ENCODE results near the gene BEAN1. TPM values are rescaled to one million over a fixed set of nuclear protein-coding genes. Genes with fewer than 3 reads are reported as not detected.

BEAN1 gene
- total and polyA plus RNA-seq, 9 of the 15 experiments (the other 6 are each of a cell fraction or from before 2014, with no cell fraction given), result not detected

DNA sequence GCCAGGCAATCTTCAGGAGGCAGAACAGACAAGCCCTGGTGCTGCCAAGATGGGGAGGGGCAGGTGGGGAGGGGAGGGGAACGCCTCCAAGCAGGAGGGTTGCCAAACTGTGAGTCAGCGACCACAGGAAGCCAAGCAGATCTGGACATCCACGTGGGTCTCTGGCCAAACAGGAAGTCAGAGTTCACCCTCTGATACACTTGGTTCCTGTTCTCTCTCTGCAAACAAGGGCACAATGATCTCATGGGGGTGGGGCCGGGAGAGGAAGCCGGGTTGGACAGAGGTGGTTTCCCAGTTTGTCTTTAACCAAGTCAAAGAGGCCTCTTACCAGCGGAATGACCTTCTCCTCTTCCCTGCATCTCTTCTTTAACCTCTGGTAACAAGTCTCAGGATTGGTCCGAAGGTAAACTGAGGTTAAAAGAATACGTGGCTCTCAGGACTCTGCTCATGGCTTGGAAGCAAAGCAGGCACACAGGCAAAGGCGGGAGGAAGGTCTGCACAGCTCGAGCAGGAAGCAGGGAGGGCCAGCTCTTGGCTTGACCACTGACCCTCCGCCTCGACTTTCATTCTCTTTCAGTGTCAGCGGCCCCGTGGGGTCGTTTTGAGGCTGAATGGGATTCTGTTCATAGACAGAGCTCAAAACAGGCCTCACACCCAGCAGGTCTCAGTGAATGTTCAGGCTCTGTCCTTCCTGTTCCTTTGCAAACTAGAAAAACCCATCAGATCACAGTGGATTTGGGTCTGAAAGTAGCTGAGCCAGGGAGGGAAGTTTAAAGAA lies 89.9 kb downstream of the BEAN1 start (continued):
- TF ChIP-seq, protein P1, sequence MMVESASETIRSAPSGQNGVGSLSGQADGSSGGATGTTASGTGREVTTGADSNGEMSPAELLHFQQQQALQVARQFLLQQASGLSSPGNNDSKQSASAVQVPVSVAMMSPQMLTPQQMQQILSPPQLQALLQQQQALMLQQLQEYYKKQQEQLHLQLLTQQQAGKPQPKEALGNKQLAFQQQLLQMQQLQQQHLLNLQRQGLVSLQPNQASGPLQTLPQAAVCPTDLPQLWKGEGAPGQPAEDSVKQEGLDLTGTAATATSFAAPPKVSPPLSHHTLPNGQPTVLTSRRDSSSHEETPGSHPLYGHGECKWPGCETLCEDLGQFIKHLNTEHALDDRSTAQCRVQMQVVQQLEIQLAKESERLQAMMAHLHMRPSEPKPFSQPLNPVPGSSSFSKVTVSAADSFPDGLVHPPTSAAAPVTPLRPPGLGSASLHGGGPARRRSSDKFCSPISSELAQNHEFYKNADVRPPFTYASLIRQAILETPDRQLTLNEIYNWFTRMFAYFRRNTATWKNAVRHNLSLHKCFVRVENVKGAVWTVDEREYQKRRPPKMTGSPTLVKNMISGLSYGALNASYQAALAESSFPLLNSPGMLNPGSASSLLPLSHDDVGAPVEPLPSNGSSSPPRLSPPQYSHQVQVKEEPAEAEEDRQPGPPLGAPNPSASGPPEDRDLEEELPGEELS (CRISPR knock-in tag; IDR thresholded peaks at IDR 0.05; ENCODE audit: borderline replicate concordance), result no peak
- TF ChIP-seq ARID2 (IDR thresholded peaks at IDR 0.05) (no peak), POLR2AphosphoS2 (IDR thresholded peaks at IDR 0.05; ENCODE audit: low read length) (no peak; the same call in 1 of the 2 replicates), SMAD4 (CRISPR knock-in tag; conservative IDR thresholded peaks at IDR 0.05) (no peak; the same call in 1 of the 2 replicates), CHD4 (IDR thresholded peaks at IDR 0.05; ENCODE audit: insufficient read depth, insufficient replicate concordance, low read depth, low read length, poor library complexity, severe bottlenecking) (no peak), ADNP (tag; IDR thresholded peaks at IDR 0.05) (no peak), XRCC3 (IDR thresholded peaks at IDR 0.05) (no peak), U2AF2 (optimal IDR thresholded peaks at IDR 0.05; ENCODE audit: low read depth, low read length) (no peak), ZNF717 (CRISPR knock-in tag; IDR thresholded peaks at IDR 0.05) (no peak), ZNF224 (CRISPR knock-in tag; IDR thresholded peaks at IDR 0.05) (no peak), TBL1XR1 (IDR thresholded peaks at IDR 0.05; ENCODE audit: low read length in 2 of 2) (peak in 1 of 2 experiments; percentile 18; a peak in 1 of 4 replicates), PHTF2 (CRISPR knock-in tag; IDR thresholded peaks at IDR 0.05) (no peak), EZH2 (IDR thresholded peaks at IDR 0.05; ENCODE audit: borderline replicate concordance, low read depth, low read length) (no peak), RCOR1 (IDR thresholded peaks at IDR 0.05; ENCODE audit: borderline replicate concordance in 1 of 2, low read depth in 2 of 2, low read length in 2 of 2) (peak in 1 of 2 experiments; percentile 70; a peak in 2 of 4 replicates), ZNF217 (CRISPR knock-in tag; IDR thresholded peaks at IDR 0.05) (no peak), ZNF76 (CRISPR knock-in tag; IDR thresholded peaks at IDR 0.05; ENCODE audit: borderline replicate concordance) (no peak), SP2 (IDR thresholded peaks at IDR 0.05; ENCODE audit: extremely low read depth, low read depth, low read length, poor library complexity, severe bottlenecking) (no peak)
- TF ChIP-seq, protein P2, sequence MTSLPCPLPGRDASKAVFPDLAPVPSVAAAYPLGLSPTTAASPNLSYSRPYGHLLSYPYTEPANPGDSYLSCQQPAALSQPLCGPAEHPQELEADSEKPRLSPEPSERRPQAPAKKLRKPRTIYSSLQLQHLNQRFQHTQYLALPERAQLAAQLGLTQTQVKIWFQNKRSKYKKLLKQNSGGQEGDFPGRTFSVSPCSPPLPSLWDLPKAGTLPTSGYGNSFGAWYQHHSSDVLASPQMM (CRISPR knock-in tag; IDR thresholded peaks at IDR 0.05), result no peak
- TF ChIP-seq, protein P3, sequence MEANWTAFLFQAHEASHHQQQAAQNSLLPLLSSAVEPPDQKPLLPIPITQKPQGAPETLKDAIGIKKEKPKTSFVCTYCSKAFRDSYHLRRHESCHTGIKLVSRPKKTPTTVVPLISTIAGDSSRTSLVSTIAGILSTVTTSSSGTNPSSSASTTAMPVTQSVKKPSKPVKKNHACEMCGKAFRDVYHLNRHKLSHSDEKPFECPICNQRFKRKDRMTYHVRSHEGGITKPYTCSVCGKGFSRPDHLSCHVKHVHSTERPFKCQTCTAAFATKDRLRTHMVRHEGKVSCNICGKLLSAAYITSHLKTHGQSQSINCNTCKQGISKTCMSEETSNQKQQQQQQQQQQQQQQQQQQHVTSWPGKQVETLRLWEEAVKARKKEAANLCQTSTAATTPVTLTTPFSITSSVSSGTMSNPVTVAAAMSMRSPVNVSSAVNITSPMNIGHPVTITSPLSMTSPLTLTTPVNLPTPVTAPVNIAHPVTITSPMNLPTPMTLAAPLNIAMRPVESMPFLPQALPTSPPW (CRISPR knock-in tag; IDR thresholded peaks at IDR 0.05), result peak; percentile 94
- TF ChIP-seq, protein P4, sequence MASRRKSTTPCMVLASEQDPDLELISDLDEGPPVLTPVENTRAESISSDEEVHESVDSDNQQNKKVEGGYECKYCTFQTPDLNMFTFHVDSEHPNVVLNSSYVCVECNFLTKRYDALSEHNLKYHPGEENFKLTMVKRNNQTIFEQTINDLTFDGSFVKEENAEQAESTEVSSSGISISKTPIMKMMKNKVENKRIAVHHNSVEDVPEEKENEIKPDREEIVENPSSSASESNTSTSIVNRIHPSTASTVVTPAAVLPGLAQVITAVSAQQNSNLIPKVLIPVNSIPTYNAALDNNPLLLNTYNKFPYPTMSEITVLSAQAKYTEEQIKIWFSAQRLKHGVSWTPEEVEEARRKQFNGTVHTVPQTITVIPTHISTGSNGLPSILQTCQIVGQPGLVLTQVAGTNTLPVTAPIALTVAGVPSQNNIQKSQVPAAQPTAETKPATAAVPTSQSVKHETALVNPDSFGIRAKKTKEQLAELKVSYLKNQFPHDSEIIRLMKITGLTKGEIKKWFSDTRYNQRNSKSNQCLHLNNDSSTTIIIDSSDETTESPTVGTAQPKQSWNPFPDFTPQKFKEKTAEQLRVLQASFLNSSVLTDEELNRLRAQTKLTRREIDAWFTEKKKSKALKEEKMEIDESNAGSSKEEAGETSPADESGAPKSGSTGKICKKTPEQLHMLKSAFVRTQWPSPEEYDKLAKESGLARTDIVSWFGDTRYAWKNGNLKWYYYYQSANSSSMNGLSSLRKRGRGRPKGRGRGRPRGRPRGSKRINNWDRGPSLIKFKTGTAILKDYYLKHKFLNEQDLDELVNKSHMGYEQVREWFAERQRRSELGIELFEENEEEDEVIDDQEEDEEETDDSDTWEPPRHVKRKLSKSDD (conservative IDR thresholded peaks at IDR 0.05; ENCODE audit: low read length), result no peak
- TF ChIP-seq, protein P5, sequence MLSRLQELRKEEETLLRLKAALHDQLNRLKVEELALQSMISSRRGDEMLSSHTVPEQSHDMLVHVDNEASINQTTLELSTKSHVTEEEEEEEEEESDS (CRISPR knock-in tag; IDR thresholded peaks at IDR 0.05), result no peak

All from K562 (cell line).